HTR-8/SVneo (cell line): ENCODE data around the gene SERINC2.
A peak's percentile ranks its signal among the peaks of the same experiment; 100 is the strongest.
"Not testable (repeated sequence)": the region's sequence is repeated elsewhere in the genome, so short reads cannot be mapped to it uniquely, and the experiment has no call there.

Experiments
- DNase-seq: peaks from one replicate; pipeline ENCODE4 v3.0.0; 2011; ENCODE audit warnings: low spot score, mixed read lengths; ENCODE audit not compliant: insufficient read length
- FAIRE-seq: peaks from 2 replicates; lab custom pipeline; 2011; peaks lifted over from hg19 to GRCh38; lab: Jason Lieb, UNC

The SERINC2 gene

GRCh38 chr1:31431351-31432257 is 18.6 kb downstream of the SERINC2 start:
- DNase-seq, result not testable (repeated sequence)
- peak; percentile 100 for FAIRE-seq

GRCh38 chr1:31432592-31433395 is 19.8 kb downstream of the SERINC2 start:
- DNase-seq, result no peak
- no peak for FAIRE-seq

- FAIRE-seq, result no peak
- DNase-seq, result no peak
These were observed 20.4 kb downstream of the SERINC2 start for GRCh38 chr1:31433396-31433930.

GRCh38 chr1:31434101-31434871 is 21.3 kb downstream of the SERINC2 start:
- FAIRE-seq (no peak), DNase-seq (no peak)

- DNase-seq (no peak), FAIRE-seq (no peak)
These were observed 22.0 kb downstream of the SERINC2 start for GRCh38 chr1:31434979-31435378.

- no peak for FAIRE-seq
- no peak for DNase-seq
These were observed 22.7 kb downstream of the SERINC2 start for GRCh38 chr1:31435471-31436409.

GRCh38 chr1:31436596-31437432 is 23.8 kb downstream of the SERINC2 start:
- DNase-seq (no peak), FAIRE-seq (no peak)

GRCh38 chr1:31437433-31438037 is 24.5 kb downstream of the SERINC2 start:
- no peak for FAIRE-seq
- DNase-seq, result no peak

GRCh38 chr1:31439276-31439675 is 26.3 kb downstream of the SERINC2 start:
- no peak for FAIRE-seq
- DNase-seq, result no peak

- FAIRE-seq, result no peak
- DNase-seq, result no peak
These were observed 28.1 kb downstream of the SERINC2 start for GRCh38 chr1:31441073-31441472.

GRCh38 chr1:31441558-31441957 is 28.5 kb downstream of the SERINC2 start:
- DNase-seq, result no peak
- FAIRE-seq, result no peak

- FAIRE-seq (no peak), DNase-seq (no peak)
These were observed 29.1 kb downstream of the SERINC2 start for GRCh38 chr1:31441970-31442647.

- FAIRE-seq, result no peak
These were observed 29.6 kb downstream of the SERINC2 start for GRCh38 chr1:31442648-31442994.

GRCh38 chr1:31443673-31444072 is 30.7 kb downstream of the SERINC2 start:
- DNase-seq, result no peak
- FAIRE-seq, result no peak

More at GRCh38 chr1:31442648-31442994, 29.6 kb downstream of the SERINC2 start:
- no peak for DNase-seq

- DNase-seq (no peak), FAIRE-seq (no peak)
These were observed 31.9 kb downstream of the SERINC2 start for GRCh38 chr1:31444725-31445448.

GRCh38 chr1:31445951-31446350 is 32.9 kb downstream of the SERINC2 start:
- no peak for DNase-seq
- no peak for FAIRE-seq

- no peak for DNase-seq
- no peak for FAIRE-seq
These were observed 34.2 kb downstream of the SERINC2 start for GRCh38 chr1:31447210-31447609.
